HFF-Myc (cell line): ENCODE results near the gene DNAJC18.

Source experiments
- DNase-seq: peaks from one replicate; pipeline ENCODE4 v3.0.0-alpha.2; 2011; ENCODE audit warnings: low read depth; ENCODE audit errors: extremely low read depth
- H3K4me3 ChIP-seq: replicated peaks from 2 replicates; pipeline ENCODE4 v1.5.1; 2011; ENCODE audit warnings: low read depth, mild to moderate bottlenecking, control low read depth, low read length
- CTCF ChIP-seq: IDR thresholded peaks from 2 replicates; pipeline ENCODE4 v1.5.1; 2012; ENCODE audit warnings: mild to moderate bottlenecking, low read depth, low read length, control low read depth; ENCODE audit errors: missing control alignments

DNAJC18 gene

GRCh38 chr5:139438707-139439012 lies 665 bp downstream of the DNAJC18 start:
- DNase-seq, result no peak

GRCh38 chr5:139435676-139436075 lies 3.6 kb downstream of the DNAJC18 start:
- no peak for DNase-seq
- no peak for TF ChIP-seq CTCF
- no peak overlapping the region for H3K4me3 ChIP-seq

More at GRCh38 chr5:139438707-139439012, 665 bp downstream of the DNAJC18 start:
- TF ChIP-seq CTCF, result no peak
- peak overlapping the region; percentile 66 for H3K4me3 ChIP-seq

GRCh38 chr5:139431706-139432105 lies 7.6 kb downstream of the DNAJC18 start:
- no peak for TF ChIP-seq CTCF
- DNase-seq, result no peak
- H3K4me3 ChIP-seq, result no peak overlapping the region

GRCh38 chr5:139430015-139430414 lies 9.3 kb downstream of the DNAJC18 start:
- no peak overlapping the region for H3K4me3 ChIP-seq
- DNase-seq, result no peak
- no peak for TF ChIP-seq CTCF

- no peak for TF ChIP-seq CTCF
- H3K4me3 ChIP-seq, result no peak overlapping the region
- no peak for DNase-seq
Measured at GRCh38 chr5:139426203-139426885, 13.0 kb downstream of the DNAJC18 start.

GRCh38 chr5:139425497-139425896 lies 13.8 kb downstream of the DNAJC18 start:
- no peak for TF ChIP-seq CTCF
- no peak for DNase-seq
- H3K4me3 ChIP-seq, result no peak overlapping the region
